HG03039 (cell line): ENCODE data around the gene TMEM191B.
A peak's percentile ranks its signal among the peaks of the same experiment; 100 is the strongest.
"Not testable (repeated sequence)": the region's sequence is repeated elsewhere in the genome, so short reads cannot be mapped to it uniquely, and the experiment has no call there.

Experiments
- ATAC-seq: cut with Tn5 transposase; IDR thresholded peaks from one replicate; pipeline ENCODE4 v1.9.1; 2021; ENCODE audit warnings: mild to moderate bottlenecking, moderate library complexity; ENCODE audit not compliant: unreplicated experiment

The TMEM191B gene

DNA sequence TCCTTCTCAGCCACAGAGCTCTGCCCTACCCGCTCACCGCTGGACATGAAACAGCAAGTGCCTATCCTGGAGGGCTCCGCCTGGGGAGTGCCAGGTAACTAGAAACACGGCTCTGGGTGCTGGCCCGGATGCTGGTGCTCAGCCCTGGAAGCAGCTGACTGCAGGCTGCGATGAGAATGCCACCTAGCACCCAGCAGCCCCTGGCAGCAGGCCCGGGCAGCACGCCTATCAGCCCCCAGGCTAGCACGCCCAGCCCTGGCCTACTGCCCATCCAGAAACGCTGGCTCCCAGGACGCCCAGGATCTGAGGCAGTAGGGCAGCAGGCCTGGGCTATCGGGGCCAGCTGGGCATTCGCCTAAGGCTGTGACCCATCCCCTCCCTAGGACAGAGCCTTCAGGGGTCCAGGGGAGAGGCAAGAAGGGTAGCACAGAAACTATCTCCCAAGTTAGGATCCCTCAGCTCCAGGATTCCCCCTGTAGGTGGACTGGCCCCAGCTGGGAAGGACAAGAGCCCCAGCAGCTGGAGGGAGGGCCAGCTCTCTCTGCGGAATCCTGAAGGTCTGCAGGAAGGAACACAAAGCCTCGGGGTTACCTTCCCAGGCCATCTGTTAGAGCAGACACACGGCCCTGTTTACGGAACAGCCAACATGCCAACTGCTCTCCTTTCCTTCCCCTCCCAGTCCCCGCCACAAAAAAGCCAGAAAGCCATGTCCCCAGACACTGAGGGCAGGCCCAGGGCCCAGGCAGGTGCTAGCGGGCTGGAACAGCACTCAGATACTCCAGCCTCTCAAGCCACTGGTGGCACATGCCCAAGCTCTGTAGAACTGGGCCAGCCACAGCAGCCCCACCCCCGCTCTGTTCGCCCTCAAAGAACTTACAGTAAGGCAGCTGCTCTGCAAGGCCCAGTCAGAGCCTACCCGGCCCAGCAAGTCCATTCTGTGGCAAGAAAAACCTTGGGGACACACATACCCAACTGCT, 27.0 kb downstream of the TMEM191B start:
- not testable (repeated sequence) for ATAC-seq

GRCh38 chr22:18558516-18558915, 30.9 kb downstream of the TMEM191B start:
- ATAC-seq: not testable (repeated sequence)

DNA sequence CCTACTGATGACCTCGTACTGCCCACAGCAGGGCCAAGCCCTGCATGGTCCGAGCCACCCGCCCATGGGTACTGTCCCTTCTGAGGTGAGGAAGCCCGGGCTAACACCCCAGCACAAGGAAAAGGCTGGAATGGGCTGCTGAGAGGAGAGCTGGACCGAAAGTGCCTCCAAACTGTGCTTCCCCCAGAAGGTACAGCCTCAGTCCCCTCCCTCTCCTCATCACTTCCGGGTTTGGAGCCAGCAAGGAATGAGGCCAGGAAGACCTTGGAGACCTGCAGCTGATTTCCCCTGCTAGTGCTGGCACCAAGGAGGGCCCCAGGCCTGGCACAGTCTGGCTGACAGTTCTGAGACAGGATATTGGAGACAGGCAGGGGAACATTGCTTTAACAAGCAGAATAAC, 31.3 kb downstream of the TMEM191B start:
- not testable (repeated sequence) for ATAC-seq

- not testable (repeated sequence) for ATAC-seq
These were observed 32.7 kb downstream of the TMEM191B start for GRCh38 chr22:18560099-18560974.

GRCh38 chr22:18570509-18571246, 43.1 kb downstream of the TMEM191B start:
- ATAC-seq: not testable (repeated sequence)

DNA sequence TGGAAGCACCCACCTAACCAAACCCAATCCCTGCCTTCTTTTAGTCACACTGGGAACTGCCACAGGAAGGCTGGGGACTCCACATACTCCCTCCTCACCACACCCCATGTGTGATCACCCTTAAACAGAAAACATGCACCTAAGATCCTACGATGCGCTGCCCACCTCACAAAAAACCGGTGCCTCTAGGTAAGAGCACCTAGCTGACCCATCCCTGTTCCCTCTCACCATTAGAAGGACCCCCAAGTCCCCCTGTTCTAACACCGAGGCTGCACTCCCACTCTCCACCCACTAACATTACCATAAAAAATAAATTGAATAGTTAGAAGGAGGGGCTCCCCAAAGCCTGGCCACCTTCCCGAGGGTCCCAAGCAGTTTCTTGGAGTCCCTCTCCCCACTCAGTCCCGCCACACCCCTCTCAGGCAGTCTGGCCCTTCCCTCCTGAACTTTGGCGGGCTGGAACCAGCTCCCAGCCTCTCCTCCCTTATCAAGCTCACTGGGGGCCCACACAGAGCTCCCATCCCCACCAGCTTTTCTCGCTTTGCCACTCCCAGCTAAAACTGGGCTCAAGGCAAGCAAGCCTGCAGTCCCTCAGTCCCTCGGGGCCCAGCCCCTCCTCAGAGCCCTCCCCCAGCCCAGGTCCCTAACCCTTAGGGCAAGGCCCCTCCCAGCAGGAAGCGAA, 46.0 kb downstream of the TMEM191B start:
- ATAC-seq: not testable (repeated sequence)

- not testable (repeated sequence) for ATAC-seq
These were observed 47.0 kb downstream of the TMEM191B start for GRCh38 chr22:18574555-18574954.

DNA sequence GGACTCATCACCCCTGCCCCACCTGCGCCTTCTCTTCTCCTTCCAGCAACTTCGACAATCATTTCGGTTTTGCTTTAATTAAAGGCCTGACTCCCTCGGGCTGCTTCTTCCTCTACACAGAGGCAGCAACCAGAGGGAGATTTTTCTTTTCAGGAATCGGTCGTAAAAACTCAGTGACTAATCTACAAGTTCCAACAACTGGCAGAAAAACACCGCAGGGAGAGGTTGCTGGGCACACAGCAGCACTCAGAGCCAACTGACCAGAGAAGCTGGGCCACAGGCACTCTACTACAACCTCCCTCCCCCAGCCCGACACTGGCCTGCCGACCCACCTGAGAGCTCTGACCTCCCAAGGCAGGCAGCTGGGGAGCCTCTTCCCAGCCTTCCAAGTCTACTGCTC, 48.1 kb downstream of the TMEM191B start:
- not testable (repeated sequence) for ATAC-seq

DNA sequence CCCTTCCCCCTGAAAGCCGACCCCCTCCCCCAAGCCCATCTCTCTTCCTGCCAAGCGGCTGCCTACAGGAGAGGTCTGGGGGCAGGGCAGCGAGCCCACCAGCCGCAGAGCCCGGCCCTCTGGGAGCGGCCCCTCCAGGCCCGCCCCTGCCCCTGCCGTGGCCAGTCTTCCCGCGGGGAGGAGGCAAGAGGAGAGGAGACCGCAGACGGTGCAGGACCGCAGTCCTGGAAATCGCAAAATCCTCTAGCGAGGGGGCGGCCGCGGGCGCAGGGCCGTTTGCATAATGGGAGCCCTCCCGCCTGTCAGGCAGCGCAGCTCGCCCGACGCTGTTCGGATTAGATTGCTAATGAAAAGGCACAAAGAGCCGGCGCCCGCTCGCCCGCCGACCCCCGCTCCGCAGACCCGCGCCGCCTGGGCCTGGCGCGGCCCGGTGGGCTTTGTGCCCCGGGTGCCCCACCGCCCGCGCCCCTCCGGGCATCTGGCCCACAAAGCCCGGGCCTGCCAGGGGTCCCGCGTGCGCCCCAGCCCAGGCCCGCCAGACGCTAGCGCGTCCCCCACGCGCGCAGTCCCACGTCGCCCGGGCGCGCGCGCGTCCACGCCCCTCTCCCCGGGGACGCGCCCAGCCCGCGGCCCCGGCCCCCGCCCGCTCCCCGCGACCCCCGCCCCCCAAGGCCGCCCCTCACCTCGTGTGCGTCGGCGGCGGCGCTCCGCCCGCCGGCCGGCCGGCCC, 49.7 kb downstream of the TMEM191B start:
- peak; percentile 39 for ATAC-seq

DNA sequence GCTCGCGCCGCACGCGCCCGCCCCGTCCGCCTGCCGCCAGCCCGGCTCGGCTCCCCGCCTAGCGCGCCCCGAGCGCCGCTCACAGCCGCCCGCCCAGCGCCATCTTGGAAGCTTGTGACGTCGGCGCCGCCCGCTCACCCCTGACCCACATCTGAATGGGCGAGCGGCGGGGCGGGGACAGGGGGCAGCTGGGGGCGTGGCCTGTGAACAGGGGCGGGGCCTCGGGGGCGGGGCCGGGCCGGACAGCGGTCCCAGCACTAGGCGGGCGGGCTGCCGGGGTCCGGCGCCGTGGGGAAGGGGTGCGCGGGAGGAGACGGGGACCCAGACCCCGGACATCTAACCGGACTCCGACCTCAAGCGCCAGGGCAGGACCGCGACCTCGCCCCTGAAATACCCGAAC, 50.2 kb downstream of the TMEM191B start:
- ATAC-seq: peak; percentile 73
